WTC11 (cell line): ENCODE results near the gene CCDC152.

ENCODE experiments used
- ATF3 ChIP-seq: sonication (generic); formaldehyde crosslinking; conservative IDR thresholded peaks from 2 replicates; pipeline ENCODE4 v1.8.1; 2022; ENCODE audit warnings: mild to moderate bottlenecking, missing genetic modification reagents
- CREB1 ChIP-seq: sonication (generic); formaldehyde crosslinking; IDR thresholded peaks from 2 replicates; pipeline ENCODE4 v1.8.0; 2023; ENCODE audit warnings: mild to moderate bottlenecking, missing genetic modification reagents
- ETV6 ChIP-seq: sonication (generic); formaldehyde crosslinking; IDR thresholded peaks from 2 replicates; pipeline ENCODE4 v1.8.1; 2022; ENCODE audit warnings: mild to moderate bottlenecking, missing genetic modification reagents
- FOXP1 ChIP-seq: sonication (generic); formaldehyde crosslinking; IDR thresholded peaks from 2 replicates; pipeline ENCODE4 v1.8.0; 2022; ENCODE audit warnings: missing genetic modification reagents, mild to moderate bottlenecking, moderate library complexity, borderline replicate concordance
- SP1 ChIP-seq: sonication (generic); formaldehyde crosslinking; conservative IDR thresholded peaks from 2 replicates; pipeline ENCODE4 v1.8.1; 2022; ENCODE audit warnings: missing genetic modification reagents
- TCF7 ChIP-seq: sonication (generic); formaldehyde crosslinking; IDR thresholded peaks from 2 replicates; pipeline ENCODE4 v1.8.0; 2022; ENCODE audit warnings: mild to moderate bottlenecking, low read depth, missing genetic modification reagents, moderate library complexity
- TF ChIP-seq, protein P1 (sequence below): fragments of 200-600 bp; IDR thresholded peaks from 2 replicates; pipeline ENCODE4 v1.8.0; 2022; ENCODE audit warnings: antibody characterized with exemption

- no peak for TF ChIP-seq FOXP1
- TF ChIP-seq, protein P1, sequence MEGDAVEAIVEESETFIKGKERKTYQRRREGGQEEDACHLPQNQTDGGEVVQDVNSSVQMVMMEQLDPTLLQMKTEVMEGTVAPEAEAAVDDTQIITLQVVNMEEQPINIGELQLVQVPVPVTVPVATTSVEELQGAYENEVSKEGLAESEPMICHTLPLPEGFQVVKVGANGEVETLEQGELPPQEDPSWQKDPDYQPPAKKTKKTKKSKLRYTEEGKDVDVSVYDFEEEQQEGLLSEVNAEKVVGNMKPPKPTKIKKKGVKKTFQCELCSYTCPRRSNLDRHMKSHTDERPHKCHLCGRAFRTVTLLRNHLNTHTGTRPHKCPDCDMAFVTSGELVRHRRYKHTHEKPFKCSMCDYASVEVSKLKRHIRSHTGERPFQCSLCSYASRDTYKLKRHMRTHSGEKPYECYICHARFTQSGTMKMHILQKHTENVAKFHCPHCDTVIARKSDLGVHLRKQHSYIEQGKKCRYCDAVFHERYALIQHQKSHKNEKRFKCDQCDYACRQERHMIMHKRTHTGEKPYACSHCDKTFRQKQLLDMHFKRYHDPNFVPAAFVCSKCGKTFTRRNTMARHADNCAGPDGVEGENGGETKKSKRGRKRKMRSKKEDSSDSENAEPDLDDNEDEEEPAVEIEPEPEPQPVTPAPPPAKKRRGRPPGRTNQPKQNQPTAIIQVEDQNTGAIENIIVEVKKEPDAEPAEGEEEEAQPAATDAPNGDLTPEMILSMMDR, result no peak
- no peak for TF ChIP-seq ETV6
- TF ChIP-seq TCF7 (CRISPR knock-in tag), result no peak
- no peak for TF ChIP-seq SP1 (CRISPR knock-in tag)
- no peak for TF ChIP-seq ATF3
- no peak for TF ChIP-seq CREB1 (CRISPR knock-in tag)
Observed at GRCh38 chr5:42830924-42831323, 74.3 kb downstream of the CCDC152 start.
